K562 (cell line): ENCODE results near the gene RSPH10B. TPM values are rescaled to one million over a fixed set of nuclear protein-coding genes. Genes with fewer than 3 reads are reported as not detected.

ENCODE experiments used
- ARID1B ChIP-seq: fragments of 450-650 bp; IDR thresholded peaks from 2 replicates; pipeline ENCODE4 v1.6.1; 2016; ENCODE audit warnings: antibody characterized with exemption, mild to moderate bottlenecking, inconsistent platforms
- ATF2 ChIP-seq: sonication (generic); formaldehyde crosslinking; IDR thresholded peaks from 2 replicates; pipeline ENCODE4 v1.8.1; 2022; ENCODE audit warnings: missing genetic modification reagents
- ATF3 ChIP-seq, 2 experiments: fragments of 450-650 bp in 1 of 2; sonication (generic) in 1 of 2; formaldehyde crosslinking in 1 of 2; IDR thresholded peaks in 1 of 2; conservative IDR thresholded peaks in 1 of 2; 2 replicates each; pipeline versions ENCODE4 v1.6.1 to v1.8.1; 2016 to 2023; ENCODE audit warnings: mild to moderate bottlenecking in 2 of 2, moderate library complexity in 2 of 2, inconsistent platforms in 1 of 2, missing genetic modification reagents in 1 of 2
- CHD1 ChIP-seq: fragments of 200-600 bp; sonication (generic); IDR thresholded peaks from one replicate; pipeline ENCODE4 v1.6.1; 2012; ENCODE audit warnings: mild to moderate bottlenecking, moderate library complexity, low read length, inconsistent platforms
- DIDO1 ChIP-seq: fragments of 450-650 bp; IDR thresholded peaks from 2 replicates; pipeline ENCODE4 v1.6.1; 2016; ENCODE audit warnings: low read depth, missing biosample characterization, missing genetic modification characterization
- FOSL1 ChIP-seq: fragments of 200-800 bp; sonication (Bioruptor generic); conservative IDR thresholded peaks from 2 replicates; pipeline ENCODE4 v1.6.1; 2016; ENCODE audit warnings: missing genetic modification characterization, missing compliant biosample characterization
- FOXK2 ChIP-seq, 2 experiments: fragments of 450-650 bp; IDR thresholded peaks in 1 of 2; conservative IDR thresholded peaks in 1 of 2; 2 replicates each; pipeline ENCODE4 v1.6.1; 2016; ENCODE audit warnings: low read depth in 2 of 2, mild to moderate bottlenecking in 1 of 2
- NFATC3 ChIP-seq: fragments of 450-650 bp; IDR thresholded peaks from 2 replicates; pipeline ENCODE4 v1.6.1; 2017; ENCODE audit warnings: mild to moderate bottlenecking
- PYGO2 ChIP-seq: fragments of 450-650 bp; IDR thresholded peaks from 2 replicates; pipeline ENCODE4 v1.6.1; 2016; ENCODE audit warnings: mild to moderate bottlenecking, missing genetic modification characterization, moderate library complexity, missing compliant biosample characterization
- RBM22 ChIP-seq: fragments of 200-400 bp; formaldehyde crosslinking; IDR thresholded peaks from 2 replicates; pipeline ENCODE4 v1.6.1; 2018; ENCODE audit warnings: low read length, low read depth; ENCODE audit not compliant: poor library complexity, severe bottlenecking
- ZNF165 ChIP-seq: fragments of 250-450 bp; sonication (Bioruptor Pico); IDR thresholded peaks from 2 replicates; pipeline ENCODE4 v1.4.0; 2020; ENCODE audit warnings: borderline replicate concordance
- ZNF174 ChIP-seq: fragments of 250-450 bp; sonication (Bioruptor Pico); IDR thresholded peaks from 2 replicates; pipeline ENCODE4 v1.4.0; 2020; ENCODE audit warnings: mild to moderate bottlenecking
- polyA plus RNA-seq, 8 experiments: library from polyadenylated mRNA; depleted of rRNA in 4 of 8; stranded (reverse) in 5 of 8; unstranded in 3 of 8; fragments of >200 nt; fragmentation: Nextera tagmentation in 2 of 8; fragmentation: Illumina TruSeq in 1 of 8; extraction: Ambion mirVana in 2 of 8; extraction: Trizol in 1 of 8; gene quantifications; 2 replicates each; pipeline versions ENCODE4 v1.2.1 to v1.2.3, GENCODE V29; 2011 to 2014; ENCODE audit warnings: inconsistent platforms in 1 of 8, missing spikeins in 1 of 8
- total RNA-seq, 7 experiments: library from RNA; depleted of rRNA in 6 of 7; stranded (reverse); fragments of >200 nt in 6 of 7; fragmentation: Illumina TruSeq in 2 of 7; extraction: Trizol in 2 of 7; gene quantifications; 2 replicates each; pipeline versions ENCODE4 v1.2.1 to v1.2.3, GENCODE V29; 2011 to 2021; ENCODE audit warnings: low replicate concordance in 1 of 7
- TF ChIP-seq, protein P1 (sequence below): fragments of 450-650 bp; IDR thresholded peaks from 2 replicates; pipeline ENCODE4 v1.6.1; 2016; ENCODE audit warnings: mild to moderate bottlenecking, moderate library complexity

RSPH10B gene
- total and polyA plus RNA-seq, 9 of the 15 experiments (the other 6 are each of a cell fraction or from before 2014, with no cell fraction given): 0.01 to 0.09 TPM; not detected in 7

- TF ChIP-seq ZNF174 (CRISPR knock-in tag): no peak
- no peak for TF ChIP-seq RBM22
- TF ChIP-seq PYGO2 (tag): no peak
- TF ChIP-seq, protein P1, sequence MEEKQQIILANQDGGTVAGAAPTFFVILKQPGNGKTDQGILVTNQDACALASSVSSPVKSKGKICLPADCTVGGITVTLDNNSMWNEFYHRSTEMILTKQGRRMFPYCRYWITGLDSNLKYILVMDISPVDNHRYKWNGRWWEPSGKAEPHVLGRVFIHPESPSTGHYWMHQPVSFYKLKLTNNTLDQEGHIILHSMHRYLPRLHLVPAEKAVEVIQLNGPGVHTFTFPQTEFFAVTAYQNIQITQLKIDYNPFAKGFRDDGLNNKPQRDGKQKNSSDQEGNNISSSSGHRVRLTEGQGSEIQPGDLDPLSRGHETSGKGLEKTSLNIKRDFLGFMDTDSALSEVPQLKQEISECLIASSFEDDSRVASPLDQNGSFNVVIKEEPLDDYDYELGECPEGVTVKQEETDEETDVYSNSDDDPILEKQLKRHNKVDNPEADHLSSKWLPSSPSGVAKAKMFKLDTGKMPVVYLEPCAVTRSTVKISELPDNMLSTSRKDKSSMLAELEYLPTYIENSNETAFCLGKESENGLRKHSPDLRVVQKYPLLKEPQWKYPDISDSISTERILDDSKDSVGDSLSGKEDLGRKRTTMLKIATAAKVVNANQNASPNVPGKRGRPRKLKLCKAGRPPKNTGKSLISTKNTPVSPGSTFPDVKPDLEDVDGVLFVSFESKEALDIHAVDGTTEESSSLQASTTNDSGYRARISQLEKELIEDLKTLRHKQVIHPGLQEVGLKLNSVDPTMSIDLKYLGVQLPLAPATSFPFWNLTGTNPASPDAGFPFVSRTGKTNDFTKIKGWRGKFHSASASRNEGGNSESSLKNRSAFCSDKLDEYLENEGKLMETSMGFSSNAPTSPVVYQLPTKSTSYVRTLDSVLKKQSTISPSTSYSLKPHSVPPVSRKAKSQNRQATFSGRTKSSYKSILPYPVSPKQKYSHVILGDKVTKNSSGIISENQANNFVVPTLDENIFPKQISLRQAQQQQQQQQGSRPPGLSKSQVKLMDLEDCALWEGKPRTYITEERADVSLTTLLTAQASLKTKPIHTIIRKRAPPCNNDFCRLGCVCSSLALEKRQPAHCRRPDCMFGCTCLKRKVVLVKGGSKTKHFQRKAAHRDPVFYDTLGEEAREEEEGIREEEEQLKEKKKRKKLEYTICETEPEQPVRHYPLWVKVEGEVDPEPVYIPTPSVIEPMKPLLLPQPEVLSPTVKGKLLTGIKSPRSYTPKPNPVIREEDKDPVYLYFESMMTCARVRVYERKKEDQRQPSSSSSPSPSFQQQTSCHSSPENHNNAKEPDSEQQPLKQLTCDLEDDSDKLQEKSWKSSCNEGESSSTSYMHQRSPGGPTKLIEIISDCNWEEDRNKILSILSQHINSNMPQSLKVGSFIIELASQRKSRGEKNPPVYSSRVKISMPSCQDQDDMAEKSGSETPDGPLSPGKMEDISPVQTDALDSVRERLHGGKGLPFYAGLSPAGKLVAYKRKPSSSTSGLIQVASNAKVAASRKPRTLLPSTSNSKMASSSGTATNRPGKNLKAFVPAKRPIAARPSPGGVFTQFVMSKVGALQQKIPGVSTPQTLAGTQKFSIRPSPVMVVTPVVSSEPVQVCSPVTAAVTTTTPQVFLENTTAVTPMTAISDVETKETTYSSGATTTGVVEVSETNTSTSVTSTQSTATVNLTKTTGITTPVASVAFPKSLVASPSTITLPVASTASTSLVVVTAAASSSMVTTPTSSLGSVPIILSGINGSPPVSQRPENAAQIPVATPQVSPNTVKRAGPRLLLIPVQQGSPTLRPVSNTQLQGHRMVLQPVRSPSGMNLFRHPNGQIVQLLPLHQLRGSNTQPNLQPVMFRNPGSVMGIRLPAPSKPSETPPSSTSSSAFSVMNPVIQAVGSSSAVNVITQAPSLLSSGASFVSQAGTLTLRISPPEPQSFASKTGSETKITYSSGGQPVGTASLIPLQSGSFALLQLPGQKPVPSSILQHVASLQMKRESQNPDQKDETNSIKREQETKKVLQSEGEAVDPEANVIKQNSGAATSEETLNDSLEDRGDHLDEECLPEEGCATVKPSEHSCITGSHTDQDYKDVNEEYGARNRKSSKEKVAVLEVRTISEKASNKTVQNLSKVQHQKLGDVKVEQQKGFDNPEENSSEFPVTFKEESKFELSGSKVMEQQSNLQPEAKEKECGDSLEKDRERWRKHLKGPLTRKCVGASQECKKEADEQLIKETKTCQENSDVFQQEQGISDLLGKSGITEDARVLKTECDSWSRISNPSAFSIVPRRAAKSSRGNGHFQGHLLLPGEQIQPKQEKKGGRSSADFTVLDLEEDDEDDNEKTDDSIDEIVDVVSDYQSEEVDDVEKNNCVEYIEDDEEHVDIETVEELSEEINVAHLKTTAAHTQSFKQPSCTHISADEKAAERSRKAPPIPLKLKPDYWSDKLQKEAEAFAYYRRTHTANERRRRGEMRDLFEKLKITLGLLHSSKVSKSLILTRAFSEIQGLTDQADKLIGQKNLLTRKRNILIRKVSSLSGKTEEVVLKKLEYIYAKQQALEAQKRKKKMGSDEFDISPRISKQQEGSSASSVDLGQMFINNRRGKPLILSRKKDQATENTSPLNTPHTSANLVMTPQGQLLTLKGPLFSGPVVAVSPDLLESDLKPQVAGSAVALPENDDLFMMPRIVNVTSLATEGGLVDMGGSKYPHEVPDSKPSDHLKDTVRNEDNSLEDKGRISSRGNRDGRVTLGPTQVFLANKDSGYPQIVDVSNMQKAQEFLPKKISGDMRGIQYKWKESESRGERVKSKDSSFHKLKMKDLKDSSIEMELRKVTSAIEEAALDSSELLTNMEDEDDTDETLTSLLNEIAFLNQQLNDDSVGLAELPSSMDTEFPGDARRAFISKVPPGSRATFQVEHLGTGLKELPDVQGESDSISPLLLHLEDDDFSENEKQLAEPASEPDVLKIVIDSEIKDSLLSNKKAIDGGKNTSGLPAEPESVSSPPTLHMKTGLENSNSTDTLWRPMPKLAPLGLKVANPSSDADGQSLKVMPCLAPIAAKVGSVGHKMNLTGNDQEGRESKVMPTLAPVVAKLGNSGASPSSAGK: peak; percentile 57
- no peak for TF ChIP-seq FOXK2 (conservative IDR thresholded peaks at IDR 0.05 in 1 of 2, IDR thresholded peaks at IDR 0.05 in 1 of 2; ENCODE audit: low read depth in 2 of 2)
- no peak for TF ChIP-seq CHD1
- peak; percentile 41; the same call in 1 of the 2 replicates for TF ChIP-seq ARID1B
- TF ChIP-seq ATF3 (IDR thresholded peaks at IDR 0.05): peak; percentile 94
- TF ChIP-seq ATF3 (CRISPR knock-in tag; conservative IDR thresholded peaks at IDR 0.05): no peak
- no peak for TF ChIP-seq ATF2 (CRISPR knock-in tag)
- TF ChIP-seq ZNF165 (CRISPR knock-in tag): no peak; the same call in 1 of the 2 replicates
- TF ChIP-seq DIDO1: no peak
- no peak for TF ChIP-seq NFATC3
- no peak; the same call in 1 of the 2 replicates for TF ChIP-seq FOSL1 (tag)
Observed at GRCh38 chr7:6015917-6016652, 45.6 kb upstream of the RSPH10B start (continued).
